ENCODE measurements around the gene SLC24A4.

DNA sequence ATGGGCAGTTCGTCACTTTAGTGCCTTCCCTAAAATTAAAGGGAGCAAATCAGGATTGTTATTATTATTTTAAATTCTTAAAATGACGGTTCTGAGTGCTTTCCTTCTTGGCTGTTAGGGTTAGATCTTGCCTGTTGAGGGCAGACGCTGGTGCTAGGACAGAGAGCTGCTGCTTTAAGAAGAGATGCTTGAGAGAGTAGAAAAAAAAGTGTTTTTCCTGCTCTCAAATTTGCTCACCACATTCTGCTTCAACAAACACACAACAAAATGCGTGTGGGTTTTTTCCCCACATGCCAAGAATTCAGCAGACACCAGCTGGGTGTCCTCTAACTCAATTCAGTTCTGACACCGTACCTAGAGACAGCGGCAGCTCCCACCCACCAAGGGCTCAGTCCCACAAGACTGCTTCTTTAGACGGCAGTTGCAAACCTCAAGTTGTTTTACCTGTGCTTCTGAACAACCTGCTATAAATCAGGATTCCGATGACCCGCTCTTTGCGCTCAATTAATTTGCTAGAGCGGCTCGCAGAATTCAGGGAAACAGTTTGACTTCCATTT is 114.8 kb downstream of the SLC24A4 start:
- TF ChIP-seq, protein P1, sequence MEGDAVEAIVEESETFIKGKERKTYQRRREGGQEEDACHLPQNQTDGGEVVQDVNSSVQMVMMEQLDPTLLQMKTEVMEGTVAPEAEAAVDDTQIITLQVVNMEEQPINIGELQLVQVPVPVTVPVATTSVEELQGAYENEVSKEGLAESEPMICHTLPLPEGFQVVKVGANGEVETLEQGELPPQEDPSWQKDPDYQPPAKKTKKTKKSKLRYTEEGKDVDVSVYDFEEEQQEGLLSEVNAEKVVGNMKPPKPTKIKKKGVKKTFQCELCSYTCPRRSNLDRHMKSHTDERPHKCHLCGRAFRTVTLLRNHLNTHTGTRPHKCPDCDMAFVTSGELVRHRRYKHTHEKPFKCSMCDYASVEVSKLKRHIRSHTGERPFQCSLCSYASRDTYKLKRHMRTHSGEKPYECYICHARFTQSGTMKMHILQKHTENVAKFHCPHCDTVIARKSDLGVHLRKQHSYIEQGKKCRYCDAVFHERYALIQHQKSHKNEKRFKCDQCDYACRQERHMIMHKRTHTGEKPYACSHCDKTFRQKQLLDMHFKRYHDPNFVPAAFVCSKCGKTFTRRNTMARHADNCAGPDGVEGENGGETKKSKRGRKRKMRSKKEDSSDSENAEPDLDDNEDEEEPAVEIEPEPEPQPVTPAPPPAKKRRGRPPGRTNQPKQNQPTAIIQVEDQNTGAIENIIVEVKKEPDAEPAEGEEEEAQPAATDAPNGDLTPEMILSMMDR (conservative IDR thresholded peaks at IDR 0.05; ENCODE audit: low read length): no peak
- TF ChIP-seq EZH2phosphoT487 (IDR thresholded peaks at IDR 0.05; ENCODE audit: borderline replicate concordance): no peak
